Small intestine (tissue), 7 donors: ENCODE measurements around the gene MICA. TPM values are rescaled to one million over a fixed set of nuclear protein-coding genes. Genes with fewer than 3 reads are reported as not detected.
"Not testable (repeated sequence)": the region's sequence is repeated elsewhere in the genome, so short reads cannot be mapped to it uniquely, and the experiment has no call there.

Experiments
- DNase-seq, 2 donors: peaks; one replicate each; pipeline versions ENCODE4 v3.0.0 to v3.0.0-alpha.2; 2013
- FAIRE-seq: peaks from 2 replicates; lab custom pipeline; 2012; peaks lifted over from hg19 to GRCh38; lab: Jason Lieb, UNC
- H3K27ac ChIP-seq, 3 donors: one replicate each; pipeline ENCODE4 v1.5.1; 2013; ENCODE audit warnings: low read length in 2 of 3, mild to moderate bottlenecking in 2 of 3, control low read depth in 1 of 3, inconsistent platforms in 1 of 3, low read depth in 1 of 3, moderate library complexity in 1 of 3
- H3K27me3 ChIP-seq, 3 donors: one replicate each; pipeline ENCODE4 v1.6.1; 2013; ENCODE audit warnings: low read length in 3 of 3, inconsistent platforms in 1 of 3; ENCODE audit not compliant: control insufficient read depth in 3 of 3, insufficient read depth in 3 of 3
- H3K36me3 ChIP-seq, 3 donors: one replicate each; pipeline ENCODE4 v1.6.1; 2013; ENCODE audit warnings: low read length in 3 of 3, inconsistent platforms in 1 of 3, low read depth in 1 of 3, mild to moderate bottlenecking in 1 of 3, moderate library complexity in 1 of 3; ENCODE audit not compliant: control insufficient read depth in 3 of 3, insufficient read depth in 2 of 3
- H3K4me1 ChIP-seq, 3 donors: one replicate each; pipeline ENCODE4 v1.6.1; 2013; ENCODE audit warnings: low read length in 2 of 3, inconsistent platforms in 1 of 3, low read depth in 1 of 3, mild to moderate bottlenecking in 1 of 3, moderate library complexity in 1 of 3; ENCODE audit not compliant: control insufficient read depth in 3 of 3, insufficient read depth in 2 of 3
- H3K4me3 ChIP-seq, 3 donors: one replicate each; pipeline ENCODE4 v1.5.1; 2013; ENCODE audit warnings: low read length in 3 of 3, control low read depth in 1 of 3, inconsistent platforms in 1 of 3, low read depth in 1 of 3, mild to moderate bottlenecking in 1 of 3, moderate library complexity in 1 of 3
- H3K9me3 ChIP-seq, 2 donors: one replicate each; pipeline ENCODE4 v1.6.1; 2013; ENCODE audit warnings: low read depth in 1 of 2, low read length in 1 of 2; ENCODE audit not compliant: control insufficient read depth in 2 of 2, insufficient read depth in 1 of 2
- WGBS, 3 donors: extraction: QIAGEN DNeasy Blood & Tissue Kit; methylation state at CpG; one replicate each; pipeline ENCODE4 v1.1.7; 2013; 5-methylcytosine and 5-hydroxymethylcytosine counted together
- polyA plus RNA-seq, 4 donors: library from polyadenylated mRNA; stranded (reverse) in 3 of 4; unstranded in 1 of 4; fragments of 200-250 nt in 3 of 4; fragments of 120-200 nt in 1 of 4; gene quantifications; one replicate each; pipeline versions ENCODE4 v1.2.1 to v1.2.3, GENCODE V29; 2013
- donor health status: healthy with polysubstance abuse.
- donor health status: control.
- donor health status: control.
- donor health status: Bipolar disorder and iron deficiency.
- donor health status: healthy.

The MICA gene
- polyA plus RNA-seq, 4 donors = 3.1 to 28.6 (median 19.3) TPM

DNA sequence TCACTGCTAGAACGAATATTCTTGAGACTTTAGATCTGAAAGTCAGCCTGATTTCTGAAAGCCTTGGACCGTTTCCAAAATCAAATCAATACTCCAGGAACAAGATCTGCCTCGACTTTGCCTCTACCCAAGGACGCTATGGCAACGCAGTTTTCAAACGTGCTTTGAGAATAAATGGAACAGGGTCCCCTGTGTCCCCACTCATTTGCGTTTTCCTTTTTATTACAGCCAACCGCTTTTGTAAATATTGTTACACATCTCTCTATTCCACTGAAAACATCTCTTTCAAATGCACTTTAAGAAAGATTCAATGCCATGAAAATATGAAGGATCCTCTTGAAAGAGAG, 6.3 kb upstream of the MICA start:
- not testable (repeated sequence) for H3K4me1 ChIP-seq, H3K9me3 ChIP-seq, H3K4me3 ChIP-seq, DNase-seq, H3K36me3 ChIP-seq
- FAIRE-seq = peak; percentile 53
- 12 to 23% (median 12%) methylated on average over 8 of the region's 8 CpGs for WGBS, 3 donors
- H3K27ac ChIP-seq = peak overlapping the region in 1 of 3 donors; percentile 12
- H3K27me3 ChIP-seq = peaks cover 0 to 30% (median 0%) of the 10 kb centered on the region in 3 donors

DNA sequence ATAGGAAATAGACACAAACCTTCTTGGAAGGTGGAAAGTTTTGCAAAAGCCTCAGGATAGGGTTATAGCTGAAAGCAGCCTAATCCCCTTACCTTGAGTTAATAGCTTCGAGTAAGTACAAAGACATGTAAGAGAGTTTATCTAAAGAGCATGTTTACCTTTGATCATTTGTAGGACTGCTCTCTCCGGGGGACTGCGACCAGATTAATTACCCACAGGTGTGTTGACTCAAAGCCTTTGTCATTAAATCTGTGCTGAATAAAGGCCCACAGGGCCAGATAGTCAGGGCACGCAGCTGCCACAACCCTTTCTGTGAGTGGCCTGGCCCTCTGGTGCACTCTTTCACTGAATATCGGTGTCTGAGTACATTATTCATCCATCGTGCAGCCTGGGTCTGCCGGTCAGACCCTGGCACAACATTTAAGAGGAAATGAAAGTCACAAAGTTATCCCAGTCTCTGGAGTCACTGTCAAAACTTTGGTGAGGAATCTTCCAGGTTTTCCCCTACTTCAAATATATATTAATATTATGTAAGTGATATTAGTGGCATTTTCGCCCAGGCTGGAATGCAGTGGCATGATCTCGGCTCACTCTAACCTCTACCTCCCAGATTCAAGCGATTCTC, 5.4 kb upstream of the MICA start:
- no peaks in the 10 kb centered on the region for H3K36me3 ChIP-seq
- H3K4me1 ChIP-seq = peaks cover 0 to 4% (median 2%) of the 10 kb centered on the region in 3 donors
- FAIRE-seq (no peak), DNase-seq (peak in 1 of 2 donors; percentile 43)
- no peak overlapping the region for H3K27ac ChIP-seq
- peaks cover 0 to 7% of the 10 kb centered on the region in 2 donors for H3K9me3 ChIP-seq
- no peak overlapping the region for H3K4me3 ChIP-seq
- H3K27me3 ChIP-seq = peaks cover 0 to 39% (median 0%) of the 10 kb centered on the region in 3 donors
- 60 to 79% (median 67%) methylated on average over 10 of the region's 10 CpGs for WGBS, 3 donors

DNA sequence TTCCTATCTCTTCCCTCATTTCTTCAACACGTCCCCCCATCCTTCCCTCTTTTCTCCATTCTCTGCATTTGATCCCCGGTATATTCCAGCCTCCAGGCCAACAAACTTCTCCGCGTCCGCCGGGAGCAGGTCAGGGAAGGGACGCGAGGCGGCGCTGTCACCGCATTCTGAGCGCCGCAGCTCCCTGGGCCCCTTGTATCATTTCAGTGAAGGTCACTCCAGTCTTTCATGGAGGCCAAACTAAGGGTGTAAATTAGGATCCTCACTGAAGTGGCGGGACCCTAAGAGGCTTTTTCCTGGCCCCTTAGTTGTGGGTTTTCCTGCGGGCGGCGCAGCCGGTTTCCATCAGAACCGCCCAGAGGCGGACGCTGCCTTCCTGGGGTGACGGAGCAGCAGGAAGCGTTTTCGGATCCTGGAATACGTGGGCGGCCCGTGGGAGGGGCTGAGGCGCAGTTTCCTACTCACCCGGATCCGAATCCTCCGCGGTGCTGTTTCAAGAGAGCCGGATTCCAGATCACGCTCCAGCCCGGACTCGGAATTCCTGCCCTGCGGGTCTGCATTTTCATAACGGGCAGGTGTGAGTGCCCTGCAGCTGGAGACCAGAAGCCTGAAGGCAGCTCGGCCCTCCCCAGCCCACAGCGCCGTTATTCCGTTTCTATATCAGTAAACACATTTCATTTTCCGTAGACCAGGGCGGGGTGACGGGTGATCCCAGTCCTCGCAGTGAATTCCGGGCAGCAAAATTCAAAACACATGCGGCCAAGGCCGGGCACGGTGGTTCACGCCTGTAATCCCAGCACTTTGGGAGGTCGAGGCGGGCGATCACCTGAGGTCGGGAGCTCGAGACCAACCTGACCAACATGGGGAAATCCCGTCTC, 3.6 kb upstream of the MICA start:
- Histone ChIP-seq H3K27me3 (peaks cover 0 to 57% (median 0%) of the 10 kb centered on the region in 3 donors), H3K27ac (peak overlapping the region; percentile 80 to 99 (median 82)), H3K4me3 (peak overlapping the region; percentile 39 to 71 (median 48)), H3K36me3 (no peaks in the 10 kb centered on the region), H3K9me3 (peaks cover 0 to 7% of the 10 kb centered on the region in 2 donors), H3K4me1 (peaks cover 0 to 4% (median 4%) of the 10 kb centered on the region in 3 donors)
- FAIRE-seq = no peak
- WGBS, 3 donors = 0 to 1% (median 1%) methylated on average over 57 of the region's 57 CpGs
- peak; percentile 85 to 91 for DNase-seq

DNA sequence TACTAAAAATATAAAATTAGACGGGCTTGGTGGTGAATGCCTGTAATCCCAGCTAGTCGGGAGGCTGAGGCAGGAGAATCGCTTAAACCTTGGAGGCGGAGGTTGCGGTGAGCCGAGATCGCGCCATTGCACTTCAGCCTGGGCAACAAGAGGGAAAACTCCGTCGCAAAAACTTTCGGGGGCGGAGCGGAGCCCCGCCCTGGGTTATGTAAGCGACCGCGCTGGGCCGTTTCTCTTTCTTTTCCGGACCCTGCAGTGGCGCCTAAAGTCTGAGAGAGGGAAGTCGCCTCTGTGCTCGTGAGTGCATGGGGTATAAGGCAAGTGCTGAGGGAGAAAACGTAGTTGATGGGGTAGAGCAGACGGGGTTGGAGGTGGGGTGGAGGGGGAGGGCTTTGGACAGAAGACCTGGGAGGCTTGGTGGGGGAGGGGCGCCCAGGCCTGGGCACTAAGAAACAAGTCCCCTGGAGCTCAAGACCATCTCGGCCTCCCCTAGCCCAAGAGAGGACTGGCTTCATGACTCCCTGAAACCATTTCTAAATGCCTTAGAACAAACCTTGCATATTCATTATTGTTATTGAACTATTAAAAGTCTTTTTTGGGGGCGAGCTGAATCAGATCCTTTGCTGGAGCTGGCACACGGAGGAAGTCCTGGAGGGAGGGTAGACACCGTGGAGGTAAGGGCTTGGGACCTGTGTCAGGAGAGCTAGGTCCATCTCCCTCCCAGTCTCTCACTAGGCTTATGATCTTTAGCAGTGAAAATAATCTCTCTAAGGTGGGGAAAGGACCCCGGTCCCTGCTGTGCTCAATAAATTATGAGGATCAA, 2.7 kb upstream of the MICA start:
- H3K4me3 ChIP-seq = peak overlapping the region; percentile 39 to 71 (median 48)
- FAIRE-seq (no peak), DNase-seq (peak; percentile 55 to 85)
- peaks cover 0 to 4% (median 4%) of the 10 kb centered on the region in 3 donors for H3K4me1 ChIP-seq
- no peaks in the 10 kb centered on the region for H3K36me3 ChIP-seq
- 1 to 2% (median 2%) methylated on average over 30 of the region's 30 CpGs for WGBS, 3 donors
- peaks cover 0 to 57% (median 0%) of the 10 kb centered on the region in 3 donors for H3K27me3 ChIP-seq
- H3K9me3 ChIP-seq = peaks cover 0 to 7% of the 10 kb centered on the region in 2 donors
- H3K27ac ChIP-seq = peak overlapping the region; percentile 80 to 99 (median 82)

DNA sequence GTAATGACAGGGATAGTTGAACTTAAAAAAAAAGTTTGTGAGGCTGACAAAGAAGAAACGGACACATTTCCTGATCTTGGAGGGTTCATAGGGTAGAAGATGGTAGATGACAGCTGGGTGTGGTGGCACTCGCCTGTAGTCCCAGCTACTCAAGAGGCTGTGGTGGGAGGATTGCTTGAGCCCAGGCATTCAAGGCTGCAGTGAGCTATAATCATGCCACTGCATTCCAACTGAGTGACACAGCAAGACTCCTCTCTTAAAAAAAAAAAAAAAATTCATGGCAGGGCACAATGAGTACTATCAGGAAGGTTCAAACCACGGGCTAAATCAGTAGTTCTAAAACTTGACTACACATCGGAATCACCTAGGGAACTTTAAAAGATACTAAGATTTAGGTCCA, 2.0 kb upstream of the MICA start:
- FAIRE-seq (no peak), DNase-seq (peak in 1 of 2 donors; percentile 71)
- Histone ChIP-seq H3K36me3 (no peaks in the 10 kb centered on the region), H3K9me3 (peaks cover 0 to 7% of the 10 kb centered on the region in 2 donors), H3K4me3 (peak overlapping the region in 1 of 3 donors; percentile 71), H3K27ac (peak overlapping the region in 2 of 3 donors; percentile 64 to 82), H3K27me3 (peaks cover 0 to 57% (median 0%) of the 10 kb centered on the region in 3 donors), H3K4me1 (peaks cover 0 to 5% (median 4%) of the 10 kb centered on the region in 3 donors)
- 12 to 32% (median 21%) methylated on average over 4 of the region's 4 CpGs for WGBS, 3 donors

DNA sequence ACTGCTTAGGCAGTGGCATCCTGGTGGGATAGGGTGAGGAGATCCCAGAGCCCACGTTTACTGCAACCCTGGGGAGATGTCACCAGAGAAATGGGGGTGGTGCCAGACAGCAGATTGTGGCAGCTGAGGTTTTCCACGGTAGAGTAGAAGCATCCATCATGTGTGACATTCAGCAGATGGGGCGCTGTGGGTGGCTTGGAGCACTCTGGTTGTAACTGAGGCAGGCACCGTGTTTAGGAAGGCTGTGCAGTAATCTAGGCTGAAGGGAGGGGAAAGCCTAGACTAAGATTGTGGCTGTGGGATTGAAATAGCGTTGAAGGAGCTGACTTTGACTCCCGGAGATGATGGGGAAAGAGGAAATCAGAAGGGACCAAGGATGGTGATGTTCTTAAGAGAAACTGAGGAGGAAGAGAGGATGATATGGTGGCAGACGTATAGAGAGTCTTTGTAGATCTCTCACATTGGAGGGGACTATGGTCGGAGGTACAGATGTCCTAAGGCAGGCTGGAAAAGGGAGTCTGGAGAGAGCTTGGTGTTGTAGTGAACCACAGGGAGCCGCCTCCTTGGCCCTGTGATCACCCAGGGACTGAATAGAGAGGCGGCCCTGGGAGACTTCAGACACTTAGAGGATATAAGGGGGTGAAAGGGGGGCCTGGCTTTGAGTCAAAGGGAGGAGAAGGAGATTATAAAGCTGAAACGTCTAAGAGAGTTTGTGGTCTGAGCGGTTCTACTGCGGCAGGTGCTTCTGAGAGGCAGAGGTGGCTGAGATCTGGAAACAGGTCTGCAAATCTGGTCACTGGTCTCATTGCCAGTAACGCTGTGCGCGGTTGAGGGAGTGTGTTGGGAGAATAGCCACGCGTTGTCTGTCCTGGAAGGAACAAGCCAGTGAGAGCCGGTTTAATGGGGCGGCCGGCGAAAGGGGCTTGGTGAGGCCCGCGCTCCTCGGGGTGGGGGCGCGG, 792 bp upstream of the MICA start:
- FAIRE-seq = no peak
- H3K27ac ChIP-seq = peak overlapping the region in 2 of 3 donors; percentile 65 to 85
- peaks cover 0 to 57% (median 0%) of the 10 kb centered on the region in 3 donors for H3K27me3 ChIP-seq
- no peaks in the 10 kb centered on the region for H3K36me3 ChIP-seq
- H3K4me3 ChIP-seq = peak overlapping the region; percentile 46 to 58 (median 53)
- WGBS, 3 donors = 2 to 6% (median 3%) methylated on average over 26 to 27 of the region's 27 CpGs
- peaks cover 0 to 7% of the 10 kb centered on the region in 2 donors for H3K9me3 ChIP-seq
- peak in 1 of 2 donors; percentile 45 for DNase-seq
- peaks cover 0 to 5% (median 4%) of the 10 kb centered on the region in 3 donors for H3K4me1 ChIP-seq

DNA sequence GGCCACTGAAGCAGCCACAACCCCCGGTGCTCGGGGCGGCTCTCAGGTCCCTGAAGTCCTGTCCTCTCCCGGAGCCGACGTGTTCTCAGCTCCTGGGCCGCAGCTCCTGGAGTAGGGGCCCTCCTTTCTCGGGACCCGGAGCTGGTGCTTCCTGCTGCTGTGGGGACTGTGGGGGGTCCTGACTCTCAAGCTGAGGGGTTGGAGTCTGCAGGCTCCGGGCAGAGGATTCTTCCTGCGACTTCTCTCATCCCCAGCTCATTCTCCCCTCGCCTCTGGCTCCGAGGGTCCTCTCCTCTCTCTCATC, 618 bp downstream of the MICA start:
- not testable (repeated sequence) for H3K4me1 ChIP-seq, H3K36me3 ChIP-seq, H3K9me3 ChIP-seq, DNase-seq, FAIRE-seq
- Histone ChIP-seq H3K27ac (peak overlapping the region in 1 of 3 donors; percentile 85), H3K4me3 (peak overlapping the region; percentile 46 to 58 (median 53)), H3K27me3 (peaks cover 0 to 55% (median 0%) of the 10 kb centered on the region in 3 donors)
- WGBS, 3 donors = 6 to 15% (median 14%) methylated on average over 13 of the region's 13 CpGs
